Stimulated activated effector memory CD8-positive, alpha-beta T cell treated with anti-CD3 and anti-CD28 coated beads, Interleukin-12 subunit alpha, Interleukin-12 subunit beta, amount 100 ng/mL, for 72 hours (primary cell): ENCODE measurements around the gene FLOT2.
"Not testable (repeated sequence)": the region's sequence is repeated elsewhere in the genome, so short reads cannot be mapped to it uniquely, and the experiment has no call there.

ENCODE experiments used
- ATAC-seq: fragments of 150-1000 bp; cut with Tn5 transposase; 2 replicates; pipeline ENCODE4 v1.10.0; 2021
- DNase-seq, 2 donors: peaks; one replicate each; pipeline ENCODE4 v3.0.0; 2021 to 2022; ENCODE audit warnings: low spot score in 2 of 2
- H3K27ac Mint-ChIP-seq: one replicate; pipeline ENCODE4 v1.8.0; 2022; ENCODE audit warnings: mild to moderate bottlenecking, mixed read lengths
- H3K36me3 Mint-ChIP-seq: one replicate; pipeline ENCODE4 v1.8.0; 2022; ENCODE audit warnings: mild to moderate bottlenecking, mixed read lengths
- H3K4me1 Mint-ChIP-seq: one replicate; pipeline ENCODE4 v1.8.0; 2022; ENCODE audit warnings: mixed read lengths
- H3K4me3 Mint-ChIP-seq: one replicate; pipeline ENCODE4 v1.8.0; 2022; ENCODE audit warnings: mild to moderate bottlenecking, mixed read lengths
- H3K9me3 Mint-ChIP-seq: one replicate; pipeline ENCODE4 v1.8.0; 2022; ENCODE audit warnings: mixed read lengths

FLOT2 gene

DNA sequence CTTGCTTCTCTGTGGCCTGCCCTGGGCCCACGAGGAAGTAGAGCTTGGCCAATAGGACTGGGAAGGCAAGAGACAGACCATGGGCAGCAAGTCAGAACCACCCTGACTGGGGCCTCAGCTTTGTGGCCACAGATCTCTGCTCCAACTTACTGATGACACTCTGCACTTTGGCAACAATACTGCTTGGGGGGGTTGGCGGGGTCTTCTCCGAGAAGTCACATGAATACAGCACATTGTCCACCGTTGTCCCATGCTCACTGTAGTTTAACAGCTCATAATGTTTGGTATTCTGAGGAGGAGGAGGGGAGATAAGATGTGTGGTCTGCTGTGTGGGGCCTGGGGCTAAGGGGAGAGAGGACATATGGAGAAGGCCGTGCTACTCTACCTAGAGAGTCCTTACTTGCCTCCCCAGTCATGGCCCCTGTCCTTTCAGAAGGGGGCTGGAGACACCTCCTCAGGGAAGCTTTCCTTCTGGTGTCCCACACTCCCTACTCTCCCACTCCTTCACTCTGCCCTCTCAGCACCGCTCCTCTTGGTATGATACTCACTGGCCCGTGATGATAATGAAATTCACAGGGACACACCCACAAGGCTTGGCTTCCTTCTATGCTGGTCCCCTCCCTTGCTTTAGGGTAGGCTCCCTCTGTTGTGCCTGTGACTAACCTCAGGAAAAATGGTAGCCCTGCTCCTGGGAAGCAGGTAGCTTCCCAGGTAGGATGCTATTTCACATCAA lies 9.3 kb upstream of the FLOT2 start:
- no peak overlapping the region for H3K4me3 Mint-ChIP-seq
- ATAC-seq (no peak), DNase-seq (no peak)
- H3K4me1 Mint-ChIP-seq: peaks cover 18% of the 10 kb centered on the region
- H3K36me3 Mint-ChIP-seq: peaks cover 78% of the 10 kb centered on the region
- peak overlapping the region; percentile 51 for H3K27ac Mint-ChIP-seq
- no peaks in the 10 kb centered on the region for H3K9me3 Mint-ChIP-seq

DNA sequence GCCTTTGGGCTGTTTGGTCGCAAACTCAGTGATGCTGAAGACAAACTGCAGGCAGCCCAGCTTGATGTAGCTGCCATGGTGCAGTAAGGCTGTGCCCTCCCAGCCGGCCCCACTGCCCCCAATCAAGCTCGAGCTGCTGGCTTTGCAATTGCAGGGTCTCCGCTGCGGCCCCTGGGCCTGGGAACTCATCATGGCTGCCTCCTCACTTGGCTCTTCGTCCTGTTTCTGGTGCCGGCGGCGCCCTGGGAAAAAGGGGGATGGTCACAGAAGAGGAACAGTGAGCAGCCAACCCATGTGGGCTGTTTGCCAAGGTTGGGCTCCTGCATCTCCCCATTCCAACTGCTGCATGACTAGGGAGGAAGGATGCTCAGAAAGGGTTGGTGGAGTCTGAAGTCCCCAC lies 8.7 kb upstream of the FLOT2 start:
- peak overlapping the region; percentile 51 for H3K27ac Mint-ChIP-seq
- no peak for ATAC-seq
- peaks cover 74% of the 10 kb centered on the region for H3K36me3 Mint-ChIP-seq

DNA sequence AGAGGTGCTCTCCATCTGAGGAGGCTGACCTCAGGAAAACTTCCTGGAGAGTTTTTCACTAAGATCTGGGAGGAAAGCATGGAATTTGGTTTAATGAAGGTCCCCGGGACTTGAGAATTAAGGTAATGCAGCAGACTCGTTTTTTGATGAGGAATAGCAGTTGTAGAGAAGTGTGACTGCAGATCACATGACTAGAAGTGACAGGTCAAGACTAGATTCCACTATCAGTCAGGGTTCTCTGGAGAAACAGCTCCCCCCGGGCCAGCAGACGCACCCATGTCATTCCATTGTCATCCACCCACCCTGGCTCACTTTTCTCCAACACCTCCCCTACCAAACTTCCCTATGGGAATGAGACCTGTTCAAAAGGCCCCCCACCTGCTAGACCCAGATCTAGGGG lies 7.3 kb upstream of the FLOT2 start:
- peak overlapping the region; percentile 85 for H3K27ac Mint-ChIP-seq
- DNase-seq: no peak
- H3K4me1 Mint-ChIP-seq: peaks cover 31% of the 10 kb centered on the region
- peaks cover 70% of the 10 kb centered on the region for H3K36me3 Mint-ChIP-seq
- no peaks in the 10 kb centered on the region for H3K9me3 Mint-ChIP-seq
- no peak for ATAC-seq
- no peak overlapping the region for H3K4me3 Mint-ChIP-seq

More for the DNA sequence above, 8.7 kb upstream of the FLOT2 start:
- Mint-ChIP-seq H3K9me3 (no peaks in the 10 kb centered on the region), H3K4me3 (no peak overlapping the region), H3K4me1 (peaks cover 23% of the 10 kb centered on the region)
- no peak for DNase-seq

DNA sequence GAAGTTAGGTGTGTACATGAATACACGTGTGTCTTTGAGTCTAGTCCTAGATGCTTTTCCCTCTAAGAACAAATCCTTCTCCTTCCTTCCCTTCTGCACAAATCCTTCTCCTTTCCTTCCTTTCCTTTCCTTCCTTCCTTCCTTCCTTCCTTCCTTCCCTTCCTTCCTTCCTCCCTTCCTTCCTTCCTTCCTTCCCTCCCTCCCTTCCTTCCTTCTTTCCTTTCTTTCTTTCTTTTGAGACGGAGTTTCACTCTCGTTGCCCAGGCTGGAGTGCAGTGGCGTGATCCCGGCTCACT lies 6.0 kb upstream of the FLOT2 start:
- H3K4me3 Mint-ChIP-seq: peak overlapping the region; percentile 82
- H3K36me3 Mint-ChIP-seq: peaks cover 70% of the 10 kb centered on the region
- not testable (repeated sequence) for ATAC-seq, DNase-seq, H3K9me3 Mint-ChIP-seq
- peak overlapping the region; percentile 85 for H3K27ac Mint-ChIP-seq
- H3K4me1 Mint-ChIP-seq: peaks cover 43% of the 10 kb centered on the region

DNA sequence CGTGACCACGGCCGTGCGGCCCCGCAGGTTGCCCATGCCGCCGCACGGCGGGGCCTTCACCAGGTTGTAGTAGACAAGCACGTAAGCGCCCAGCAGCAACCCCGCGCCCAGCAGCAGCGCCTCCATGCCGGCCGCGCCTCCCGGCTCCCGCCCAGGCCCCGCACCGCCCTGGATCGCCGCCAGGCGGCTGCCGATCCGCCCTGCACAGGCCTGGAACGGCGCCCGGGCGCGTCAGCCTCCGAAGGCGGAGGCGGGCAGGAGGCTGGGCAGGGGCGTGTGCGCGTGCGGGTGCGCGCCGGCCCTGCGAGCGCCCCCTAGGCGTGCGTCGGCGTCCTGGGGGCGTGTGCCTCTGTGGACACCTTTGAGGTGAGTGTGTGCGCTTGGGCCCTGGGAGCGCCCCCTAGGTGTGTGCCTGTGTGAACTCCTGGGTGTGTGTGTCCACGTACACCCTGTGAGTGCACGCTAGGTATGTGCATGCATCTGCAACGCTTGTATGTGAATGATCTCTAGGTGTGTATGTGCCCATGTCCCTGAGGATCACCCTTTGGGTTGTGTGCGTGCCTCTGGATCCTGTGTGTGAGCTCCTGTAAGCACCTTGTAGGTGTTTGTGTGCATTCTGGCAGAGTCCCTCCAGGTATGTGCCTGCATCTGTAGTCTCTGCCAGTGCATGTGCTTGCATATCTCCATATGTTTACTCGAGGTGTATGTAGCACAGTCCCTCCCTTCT lies 5.4 kb upstream of the FLOT2 start, which contains the start of gene DHRS13:
TSS of gene DHRS13 (minus strand) at position 261 of the 727 bp plus-strand sequence. CDS start at position 126, 135 bp downstream.
- H3K9me3 Mint-ChIP-seq: no peaks in the 10 kb centered on the region
- H3K4me1 Mint-ChIP-seq: peaks cover 45% of the 10 kb centered on the region
- H3K4me3 Mint-ChIP-seq: peak within 1 kb of the TSS; percentile 82
- DNase-seq (peak; percentile 94 to 96), ATAC-seq (peak; percentile 94)
- peak within 1 kb of the TSS; percentile 85 for H3K27ac Mint-ChIP-seq
- peaks cover 70% of the 10 kb centered on the region for H3K36me3 Mint-ChIP-seq

DNA sequence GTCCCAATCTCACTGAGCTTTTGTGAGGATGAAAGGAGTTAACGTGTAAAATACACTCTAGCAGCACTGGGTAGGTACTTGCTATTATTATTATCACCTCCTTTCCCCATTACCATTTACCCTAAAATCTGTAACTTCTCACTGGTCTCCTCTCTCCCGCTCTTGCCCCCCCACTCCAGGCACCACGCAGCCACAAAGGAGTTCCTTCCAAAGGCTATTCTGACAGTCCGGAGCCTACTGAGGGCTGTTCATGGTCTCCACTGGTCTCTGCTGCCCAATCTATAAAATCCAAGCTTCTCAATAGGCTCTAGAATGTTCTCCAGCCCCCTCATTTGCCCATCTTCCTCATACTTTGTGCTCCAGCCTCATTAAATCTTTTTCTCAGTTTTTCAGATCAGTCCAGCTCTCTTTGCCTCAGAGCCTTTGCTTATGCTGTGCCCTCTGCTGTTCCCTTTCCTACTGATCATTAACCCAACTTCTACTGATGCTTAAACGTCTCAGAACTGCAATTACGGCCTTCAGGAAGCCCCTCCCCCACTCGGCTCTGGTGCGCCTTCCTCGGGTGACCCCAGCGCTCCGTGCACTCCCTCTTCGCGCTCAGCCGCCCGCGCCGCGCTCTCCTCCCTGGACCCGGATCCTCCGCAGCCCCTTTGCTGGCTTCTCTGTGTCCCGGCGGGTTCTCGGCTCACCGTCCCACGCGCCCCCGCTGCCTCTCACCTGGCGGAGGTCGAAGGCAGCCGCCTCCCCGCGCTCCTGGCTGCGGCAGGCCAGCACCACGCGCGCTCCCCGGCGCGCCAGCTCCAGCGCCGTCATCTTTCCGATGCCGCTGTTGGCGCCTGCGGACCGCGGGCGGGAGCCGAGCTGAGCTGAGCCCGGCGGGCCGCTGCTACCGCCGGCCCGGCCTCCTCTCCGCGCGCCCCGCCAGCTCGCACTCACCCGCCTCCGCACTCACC lies 4.6 kb upstream of the FLOT2 start:
- ATAC-seq: peak; percentile 53
- H3K9me3 Mint-ChIP-seq: no peaks in the 10 kb centered on the region
- DNase-seq: peak; percentile 42 to 80

DNA sequence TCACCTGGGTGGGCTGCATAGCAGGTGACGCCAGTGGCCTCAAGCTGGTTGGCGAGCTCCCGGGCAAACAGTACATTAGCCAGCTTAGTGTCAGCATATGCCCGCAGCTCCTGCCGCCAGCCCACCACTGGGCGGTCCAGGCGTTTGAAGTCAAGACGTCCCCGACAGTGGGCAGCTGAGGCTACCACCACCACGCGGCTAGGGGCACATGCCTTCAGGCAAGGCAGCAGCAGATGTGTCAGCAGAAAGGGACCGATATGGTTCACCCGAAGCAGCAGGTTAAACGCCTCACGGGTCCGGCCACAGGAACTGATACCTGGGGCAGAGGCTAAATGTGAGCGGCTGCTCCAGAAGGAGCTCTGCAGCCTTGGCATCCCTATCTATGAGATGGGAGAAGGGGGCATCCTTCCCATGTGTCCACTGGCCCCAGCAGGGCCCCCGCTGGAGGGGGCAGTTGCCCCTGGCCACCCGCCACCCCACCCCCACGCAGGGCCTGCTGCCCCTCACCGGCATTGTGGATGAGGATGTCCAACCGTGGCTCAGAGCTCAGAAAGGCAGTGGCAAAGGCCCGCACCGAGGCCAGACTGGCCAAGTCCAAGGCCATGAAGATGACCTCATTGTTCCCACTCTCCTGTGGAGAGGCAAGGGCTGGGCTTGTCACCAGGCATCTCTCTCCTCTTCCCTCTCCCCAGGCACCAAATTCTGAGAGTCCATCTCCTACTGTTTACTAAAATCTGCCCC lies 3.6 kb upstream of the FLOT2 start:
- Mint-ChIP-seq H3K36me3 (peaks cover 68% of the 10 kb centered on the region), H3K27ac (peak overlapping the region; percentile 85), H3K9me3 (no peaks in the 10 kb centered on the region), H3K4me3 (peak overlapping the region; percentile 82), H3K4me1 (peaks cover 59% of the 10 kb centered on the region)
- no peak for ATAC-seq
- no peak for DNase-seq

More for the DNA sequence above, 4.6 kb upstream of the FLOT2 start:
- Mint-ChIP-seq H3K36me3 (peaks cover 73% of the 10 kb centered on the region), H3K4me3 (peak overlapping the region; percentile 82), H3K4me1 (peaks cover 50% of the 10 kb centered on the region), H3K27ac (peak overlapping the region; percentile 85)

DNA sequence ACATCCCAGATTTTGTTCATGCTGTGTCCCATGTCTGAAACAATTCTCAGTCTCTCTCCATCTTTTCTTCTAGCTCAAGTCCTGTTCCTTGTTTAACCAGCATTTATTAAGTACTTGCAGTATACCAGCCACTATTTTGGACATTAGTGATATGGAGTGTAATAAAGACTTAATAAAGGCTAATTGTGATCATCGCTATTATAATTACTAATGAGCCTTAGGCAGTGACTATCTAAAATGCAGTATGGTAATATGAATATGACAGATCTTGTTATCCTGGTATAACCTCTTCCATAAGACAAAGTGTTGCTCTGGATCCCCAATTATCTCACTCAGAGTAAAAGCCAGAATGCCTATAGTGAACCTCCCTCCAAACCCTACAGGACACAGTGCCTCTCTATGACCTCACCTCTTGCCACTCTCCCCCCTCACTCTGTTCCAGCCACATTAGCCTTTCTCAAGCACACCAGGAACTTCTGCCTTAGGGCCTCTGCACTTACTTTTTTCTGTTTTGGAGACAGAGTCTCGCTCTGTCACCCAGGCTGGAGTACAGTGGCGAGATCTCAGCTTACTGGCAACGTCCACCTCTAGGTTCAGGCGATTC lies 1.8 kb upstream of the FLOT2 start:
- no peak overlapping the region for H3K4me3 Mint-ChIP-seq

DNA sequence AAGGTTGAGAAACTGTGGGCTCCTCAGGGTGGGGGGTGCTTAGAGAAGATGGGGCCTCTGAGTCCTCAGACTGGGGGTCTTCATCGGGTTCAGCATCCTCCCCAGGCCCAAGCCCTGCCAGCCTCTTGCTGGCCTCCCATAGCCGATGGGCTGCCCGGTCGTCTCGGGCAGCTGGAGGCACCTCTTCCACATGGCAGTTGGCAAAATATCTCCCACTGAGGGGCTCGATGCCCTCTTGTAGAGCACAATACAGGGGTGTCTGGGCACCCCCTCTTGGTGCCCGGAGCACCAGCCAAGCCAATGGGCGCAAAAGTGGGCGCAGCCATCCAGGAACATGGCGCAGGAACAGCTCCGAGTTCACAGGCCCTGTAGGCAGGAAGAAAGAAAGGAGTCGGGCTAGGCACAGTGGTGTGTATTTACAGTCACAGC lies 1.0 kb upstream of the FLOT2 start:
- H3K36me3 Mint-ChIP-seq: peaks cover 59% of the 10 kb centered on the region
- H3K4me3 Mint-ChIP-seq: peak overlapping the region; percentile 95
- no peaks in the 10 kb centered on the region for H3K9me3 Mint-ChIP-seq
- ATAC-seq (no peak), DNase-seq (no peak)
- peaks cover 67% of the 10 kb centered on the region for H3K4me1 Mint-ChIP-seq
- peak overlapping the region; percentile 97 for H3K27ac Mint-ChIP-seq

More for the DNA sequence above, 1.8 kb upstream of the FLOT2 start:
- Mint-ChIP-seq H3K9me3 (no peaks in the 10 kb centered on the region), H3K27ac (peak overlapping the region; percentile 97), H3K4me1 (peaks cover 67% of the 10 kb centered on the region), H3K36me3 (peaks cover 55% of the 10 kb centered on the region)
- ATAC-seq: no peak
- DNase-seq: no peak

DNA sequence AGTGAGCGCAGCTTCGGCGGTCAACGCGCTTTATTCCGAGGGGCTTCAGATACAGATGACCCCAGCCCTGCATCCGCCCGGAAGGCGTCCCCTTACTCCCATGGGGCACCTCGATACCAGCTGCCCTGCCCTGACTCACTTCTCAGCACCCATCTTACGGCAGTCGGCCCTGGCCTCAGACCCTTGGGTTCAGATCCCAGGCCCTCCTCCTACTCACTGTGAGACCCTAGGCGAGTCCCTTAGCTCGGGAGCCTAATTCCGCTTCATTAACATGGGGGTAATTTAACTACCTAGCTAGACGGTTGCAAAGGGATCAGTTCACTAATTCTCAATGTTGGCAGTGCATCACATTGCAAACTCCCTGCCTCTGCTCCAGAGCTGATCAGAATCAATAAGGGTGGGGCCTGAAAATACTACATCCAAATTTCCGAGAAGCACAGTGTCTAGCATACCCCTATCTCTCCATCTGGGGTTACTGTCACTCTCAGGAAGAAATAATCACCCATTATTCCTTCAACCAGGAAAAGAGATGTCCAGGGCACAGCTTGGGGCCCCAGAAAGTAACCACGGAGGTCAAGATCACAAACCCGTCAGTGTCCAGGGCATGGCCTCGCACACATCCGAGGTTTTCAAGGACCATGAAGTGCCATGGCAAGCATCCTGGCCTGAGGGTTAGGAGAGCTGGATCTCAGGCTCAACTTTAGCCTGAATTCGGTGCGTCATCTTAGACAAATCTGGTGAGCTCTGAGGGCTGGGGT lies 415 bp upstream of the FLOT2 start:
- peak overlapping the region; percentile 97 for H3K27ac Mint-ChIP-seq
- H3K36me3 Mint-ChIP-seq: peaks cover 65% of the 10 kb centered on the region
- DNase-seq: no peak
- H3K9me3 Mint-ChIP-seq: no peaks in the 10 kb centered on the region
- H3K4me3 Mint-ChIP-seq: peak overlapping the region; percentile 95
- H3K4me1 Mint-ChIP-seq: peaks cover 68% of the 10 kb centered on the region
- ATAC-seq: no peak

DNA sequence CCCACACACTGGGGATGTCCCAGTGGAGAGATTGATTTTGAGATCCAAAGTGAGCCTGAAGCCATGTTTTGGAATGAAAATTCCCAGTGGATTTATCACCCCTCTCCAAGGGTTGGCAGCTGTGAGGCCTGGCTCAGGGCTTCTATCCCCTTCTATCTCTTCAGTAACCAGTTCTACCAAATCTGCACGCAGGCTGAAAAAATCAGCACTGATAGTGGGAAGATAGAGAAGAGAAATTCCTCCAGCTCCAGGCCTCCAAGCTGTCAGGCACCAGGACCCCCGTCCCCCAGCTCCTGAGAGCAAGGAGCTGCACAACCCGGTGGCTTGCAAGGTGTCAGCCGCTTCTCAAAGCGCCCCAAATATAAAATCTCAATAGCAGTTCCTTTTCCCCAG lies 1.0 kb downstream of the FLOT2 start:
- Mint-ChIP-seq H3K9me3 (no peaks in the 10 kb centered on the region), H3K27ac (peak overlapping the region; percentile 97), H3K36me3 (peaks cover 74% of the 10 kb centered on the region), H3K4me1 (peaks cover 69% of the 10 kb centered on the region), H3K4me3 (peak overlapping the region; percentile 95)
- ATAC-seq: no peak
- DNase-seq: no peak

DNA sequence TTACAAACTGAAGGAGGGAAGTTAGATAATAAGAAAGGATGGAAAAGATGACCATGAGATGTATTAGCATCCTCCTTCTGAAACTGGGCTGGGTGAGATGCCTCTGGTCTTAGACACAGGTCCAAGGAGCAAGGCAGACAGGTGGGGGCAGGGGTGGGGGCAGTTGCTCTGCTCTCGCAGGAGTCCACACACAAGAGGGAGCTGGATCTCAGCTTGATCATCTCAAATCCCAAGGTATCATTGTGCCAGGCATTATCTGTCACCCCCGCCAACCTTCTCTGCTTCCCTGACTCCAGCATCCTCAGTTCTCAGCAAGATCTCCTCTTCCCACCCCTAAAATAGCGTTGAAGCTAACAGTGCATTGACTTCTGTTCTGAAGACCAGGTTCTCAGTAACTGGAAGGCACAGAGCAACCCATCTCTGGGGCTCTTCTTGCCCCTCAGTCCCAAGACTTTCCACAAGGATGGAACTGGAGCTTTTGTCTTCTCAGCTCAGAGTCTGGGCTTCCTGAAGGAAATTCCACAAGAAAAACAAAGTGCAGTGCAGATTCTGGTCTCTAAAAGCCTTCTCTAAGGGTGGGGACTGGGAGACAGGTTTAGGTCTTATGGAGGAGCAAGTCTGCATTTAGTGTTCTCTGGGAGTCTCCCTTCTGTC lies 1.6 kb downstream of the FLOT2 start:
- Mint-ChIP-seq H3K36me3 (peaks cover 80% of the 10 kb centered on the region), H3K9me3 (no peaks in the 10 kb centered on the region), H3K27ac (peak overlapping the region; percentile 97), H3K4me1 (peaks cover 73% of the 10 kb centered on the region), H3K4me3 (peak overlapping the region; percentile 95)
- ATAC-seq: no peak
- DNase-seq: no peak
